Transverse colon (tissue), 4 donors: Measurements from ENCODE around the gene SLC38A7. TPM values are rescaled to one million over a fixed set of nuclear protein-coding genes. Genes with fewer than 3 reads are reported as not detected.
A peak's percentile ranks its signal among the peaks of the same experiment; 100 is the strongest.
"Not testable (repeated sequence)": the region's sequence is repeated elsewhere in the genome, so short reads cannot be mapped to it uniquely, and the experiment has no call there.

Experiments used
- DNase-seq: peaks from one replicate; pipeline ENCODE4 v3.0.0-alpha.2; 2019
- H3K27ac ChIP-seq, 4 donors: fragments of 200-600 bp; sonication (generic); 2 replicates each; pipeline ENCODE4 v1.5.1; 2016 to 2018; ENCODE audit warnings: inconsistent platforms in 4 of 4
- H3K27me3 ChIP-seq: fragments of 200-600 bp; sonication (generic); 2 replicates; pipeline ENCODE4 v1.5.1; 2017; ENCODE audit warnings: inconsistent platforms
- H3K36me3 ChIP-seq, 4 donors: fragments of 200-600 bp; sonication (generic); 2 replicates each; pipeline ENCODE4 v1.5.1; 2017 to 2019; ENCODE audit warnings: inconsistent platforms in 4 of 4
- H3K4me1 ChIP-seq, 4 donors: fragments of 200-600 bp; sonication (generic); 2 replicates each; pipeline ENCODE4 v1.5.1; 2017 to 2020; ENCODE audit warnings: inconsistent platforms in 4 of 4
- H3K4me3 ChIP-seq, 4 donors: fragments of 200-600 bp; sonication (generic); 1 replicate in 1 of 4; 2 replicates in 3 of 4; pipeline versions ENCODE4 v1.5.1 to v1.6.1; 2017 to 2019; ENCODE audit warnings: inconsistent platforms in 4 of 4
- H3K9me3 ChIP-seq, 2 donors: fragments of 200-600 bp; sonication (generic); 2 replicates each; pipeline ENCODE4 v1.5.1; 2017 to 2019; ENCODE audit warnings: inconsistent platforms in 2 of 2
- EP300 ChIP-seq: sonication (generic); formaldehyde crosslinking; IDR thresholded peaks from one replicate; pipeline ENCODE4 v1.6.1; 2017; ENCODE audit warnings: antibody characterized with exemption, low read depth
- POLR2A ChIP-seq: fragments of 450-650 bp; IDR thresholded peaks from one replicate; pipeline ENCODE4 v1.6.1; 2016; ENCODE audit warnings: antibody characterized with exemption, mild to moderate bottlenecking, moderate library complexity
- POLR2AphosphoS5 ChIP-seq, 3 donors: sonication (generic); formaldehyde crosslinking; IDR thresholded peaks; one replicate each; pipeline ENCODE4 v1.6.1; 2016; ENCODE audit warnings: antibody characterized with exemption in 3 of 3
- WGBS, 2 donors: methylation state at CpG; one replicate each; pipeline ENCODE4 v1.1.5; 2018; ENCODE audit warnings: low coverage in 1 of 2; 5-methylcytosine and 5-hydroxymethylcytosine counted together
- in situ Hi-C, 4 donors: fragments of 200-750 bp; cut with MboI; loops; one replicate each; pipeline versions ENCODE4 v1.15.0 to v1.15.1; 2017; ENCODE audit warnings: low sequenced_read_pairs in 3 of 4, low pct_ligation_motif_present in 1 of 4, low pct_unique_long_range_greater_than_20kb in 1 of 4
- intact Hi-C: fragments of 100-400 bp; cut with DNase I; formaldehyde crosslinking; loops from one replicate; pipeline ENCODE4 v1.15.1; 2023; ENCODE audit warnings: low total_unique reads
- total RNA-seq, 4 donors: library from RNA; depleted of rRNA; stranded (reverse); fragments of >200 nt; gene quantifications; one replicate each; pipeline ENCODE4 v1.1.0, GENCODE V29; 2016
- TF ChIP-seq, protein P1 (sequence below), 5 experiments: fragments of 200-600 bp in 3 of 5; fragments of 450-650 bp in 2 of 5; sonication (generic) in 3 of 5; IDR thresholded peaks; 1 replicate in 2 of 5; 2 replicates in 3 of 5; pipeline ENCODE4 v1.5.1; 2016 to 2017; ENCODE audit warnings: antibody characterized with exemption in 5 of 5, inconsistent platforms in 3 of 5, mild to moderate bottlenecking in 2 of 5, moderate library complexity in 1 of 5

SLC38A7 gene
- total RNA-seq, 4 donors from 2014 or later, result 6.7 to 54.5 (median 23.4) TPM

DNA sequence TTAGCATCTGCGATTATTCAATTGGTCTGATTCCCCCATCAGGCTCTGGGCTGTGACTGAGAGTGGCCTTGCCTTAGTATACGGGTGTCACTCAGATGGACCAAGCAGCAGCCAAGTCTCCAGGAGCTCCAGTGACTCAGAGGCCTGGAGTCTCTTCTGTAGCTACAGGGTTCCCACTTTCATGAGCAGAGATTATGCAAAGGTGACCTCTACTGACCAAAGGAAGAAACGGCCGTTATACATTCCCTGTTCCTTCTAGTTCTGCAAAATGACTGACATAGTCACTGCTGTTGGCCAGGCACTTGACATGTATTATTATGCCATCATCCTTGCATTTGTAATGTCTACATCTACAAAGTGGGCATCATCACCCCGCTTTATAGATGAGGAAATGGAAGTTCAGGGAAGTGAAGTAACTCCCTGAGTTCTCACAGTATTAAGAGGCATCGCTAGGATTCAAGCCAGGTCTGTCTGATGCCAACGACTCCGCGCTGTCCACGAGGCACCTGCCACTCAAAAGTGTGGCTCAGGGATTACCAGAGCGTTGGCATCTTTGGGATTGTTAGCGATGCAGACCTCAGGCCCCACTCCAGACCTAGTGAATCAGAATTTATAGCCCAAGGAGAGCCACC lies 23.3 kb downstream of the SLC38A7 start:
- H3K9me3 ChIP-seq, result no peaks in the 10 kb centered on the region
- intact Hi-C loops, result no loop called here
- in situ Hi-C loops, result loop anchor here in 2 of 4 donors (25.0 kb wide), 2 partner anchors 324 to 649 kb away; partner anchors contain the start of genes USB1 (in 1 of the 2) and ZNF319 (in 1 of the 2)
- no peaks in the 10 kb centered on the region for H3K36me3 ChIP-seq
- H3K4me1 ChIP-seq, result peaks cover 0 to 5% (median 2%) of the 10 kb centered on the region in 4 donors
- TF ChIP-seq EP300 (no peak), POLR2AphosphoS5 (IDR thresholded peaks at IDR 0.05) (no peak), POLR2A (no peak)
- TF ChIP-seq, protein P1, sequence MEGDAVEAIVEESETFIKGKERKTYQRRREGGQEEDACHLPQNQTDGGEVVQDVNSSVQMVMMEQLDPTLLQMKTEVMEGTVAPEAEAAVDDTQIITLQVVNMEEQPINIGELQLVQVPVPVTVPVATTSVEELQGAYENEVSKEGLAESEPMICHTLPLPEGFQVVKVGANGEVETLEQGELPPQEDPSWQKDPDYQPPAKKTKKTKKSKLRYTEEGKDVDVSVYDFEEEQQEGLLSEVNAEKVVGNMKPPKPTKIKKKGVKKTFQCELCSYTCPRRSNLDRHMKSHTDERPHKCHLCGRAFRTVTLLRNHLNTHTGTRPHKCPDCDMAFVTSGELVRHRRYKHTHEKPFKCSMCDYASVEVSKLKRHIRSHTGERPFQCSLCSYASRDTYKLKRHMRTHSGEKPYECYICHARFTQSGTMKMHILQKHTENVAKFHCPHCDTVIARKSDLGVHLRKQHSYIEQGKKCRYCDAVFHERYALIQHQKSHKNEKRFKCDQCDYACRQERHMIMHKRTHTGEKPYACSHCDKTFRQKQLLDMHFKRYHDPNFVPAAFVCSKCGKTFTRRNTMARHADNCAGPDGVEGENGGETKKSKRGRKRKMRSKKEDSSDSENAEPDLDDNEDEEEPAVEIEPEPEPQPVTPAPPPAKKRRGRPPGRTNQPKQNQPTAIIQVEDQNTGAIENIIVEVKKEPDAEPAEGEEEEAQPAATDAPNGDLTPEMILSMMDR (IDR thresholded peaks at IDR 0.05), result peak; percentile 38 to 50 (median 41)
- H3K27ac ChIP-seq, result no peak overlapping the region
- no peaks in the 10 kb centered on the region for H3K27me3 ChIP-seq
- H3K4me3 ChIP-seq, result no peak overlapping the region
- DNase-seq, result peak; percentile 38
- WGBS, 2 donors, result 28 to 45% methylated on average over 5 to 12 of the region's 12 CpGs

GRCh38 chr16:58659911-58660310 lies 24.7 kb downstream of the SLC38A7 start:
- DNase-seq, intact Hi-C loops, H3K36me3 ChIP-seq, H3K27me3 ChIP-seq, H3K9me3 ChIP-seq, H3K27ac ChIP-seq, H3K4me3 ChIP-seq: not testable (repeated sequence)
- 65 to 66% methylated on average over 5 to 11 of the region's 11 CpGs for WGBS, 2 donors
- H3K4me1 ChIP-seq, result peaks cover 0 to 14% (median 3%) of the 10 kb centered on the region in 4 donors
- in situ Hi-C loops, result loop anchor here in 2 of 4 donors (25.0 kb wide), 2 partner anchors 323 to 648 kb away; partner anchors contain the start of genes USB1 (in 1 of the 2) and ZNF319 (in 1 of the 2)

DNA sequence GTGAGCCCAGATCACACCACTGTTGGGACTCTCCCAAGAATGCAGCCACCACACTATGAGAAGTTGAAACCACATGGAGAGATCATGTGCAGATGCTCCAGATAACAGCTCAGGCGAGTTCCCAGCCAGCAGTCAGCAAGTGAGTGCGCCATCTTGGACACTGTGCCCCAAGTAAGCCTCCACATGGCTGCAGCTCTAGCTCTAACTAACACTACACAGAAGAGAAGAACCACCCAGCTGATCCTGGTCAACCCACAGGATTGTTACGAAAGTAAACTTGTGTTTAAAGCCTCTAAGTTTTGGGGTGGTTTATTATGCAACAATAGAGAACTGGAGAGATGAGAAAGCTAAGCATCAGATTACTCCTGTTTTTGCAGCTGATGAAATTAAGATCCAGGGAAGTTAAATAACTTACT lies 25.8 kb downstream of the SLC38A7 start:
- no peaks in the 10 kb centered on the region for H3K27me3 ChIP-seq
- H3K4me1 ChIP-seq, result peaks cover 0 to 15% (median 3%) of the 10 kb centered on the region in 4 donors
- intact Hi-C loops (no loop called here), in situ Hi-C loops (loop anchor here in 2 of 4 donors (25.0 kb wide), 2 partner anchors 322 to 647 kb away; partner anchors contain the start of genes USB1 (in 1 of the 2) and ZNF319 (in 1 of the 2))
- no peaks in the 10 kb centered on the region for H3K36me3 ChIP-seq
- no peaks in the 10 kb centered on the region for H3K9me3 ChIP-seq
- no peak overlapping the region for H3K27ac ChIP-seq
- 79% methylated on average over 3 of the region's 3 CpGs; no CpG with 5 or more reads in 1 of the 2 donors for WGBS, 2 donors
- no peak for TF ChIP-seq POLR2A
- TF ChIP-seq POLR2AphosphoS5 (IDR thresholded peaks at IDR 0.05), result no peak
- no peak for TF ChIP-seq EP300
- TF ChIP-seq, protein P1 (IDR thresholded peaks at IDR 0.05), result no peak
- DNase-seq, result no peak
- no peak overlapping the region for H3K4me3 ChIP-seq

GRCh38 chr16:58656899-58657298 lies 27.7 kb downstream of the SLC38A7 start:
- in situ Hi-C loops (loop anchor here in 2 of 4 donors (25.0 kb wide), 2 partner anchors 320 to 645 kb away; partner anchors contain the start of genes USB1 (in 1 of the 2) and ZNF319 (in 1 of the 2)), intact Hi-C loops (no loop called here)
- Histone ChIP-seq H3K9me3 (no peaks in the 10 kb centered on the region), H3K27ac (peak overlapping the region in 2 of 4 donors; percentile 6 to 18), H3K27me3 (no peaks in the 10 kb centered on the region), H3K36me3 (no peaks in the 10 kb centered on the region), H3K4me1 (peaks cover 0 to 15% (median 3%) of the 10 kb centered on the region in 4 donors), H3K4me3 (no peak overlapping the region)
- 70 to 74% methylated on average over 2 to 4 of the region's 4 CpGs for WGBS, 2 donors
- no peak for TF ChIP-seq POLR2AphosphoS5 (IDR thresholded peaks at IDR 0.05)
- TF ChIP-seq EP300, result no peak
- TF ChIP-seq, protein P1 (IDR thresholded peaks at IDR 0.05), result no peak
- no peak for TF ChIP-seq POLR2A
- DNase-seq, result no peak
